SK-N-SH (cell line): ENCODE measurements around the gene OGA. TPM values are rescaled to one million over a fixed set of nuclear protein-coding genes. Genes with fewer than 3 reads are reported as not detected.

Experiments
- CTCF ChIA-PET: fragments of 300-600, 350-600 bp; formaldehyde crosslinking; extraction: SDS; loops from one replicate; lab custom pipeline; 2021; lab: Yijun Ruan, JAX
- POLR2A ChIA-PET: fragments of 350-600 bp; sonication (Branson Sonifier 250); formaldehyde crosslinking; extraction: SDS; loops from one replicate; lab custom pipeline; 2020; ENCODE audit warnings: antibody characterized with exemption, inconsistent platforms; lab: Yijun Ruan, JAX
- DNase-seq: peaks from one replicate; pipeline ENCODE4 v3.0.0; 2012
- H2AFZ ChIP-seq: fragments of 200-600 bp; sonication (generic); 2 replicates; pipeline ENCODE4 v1.8.1; 2016; ENCODE audit warnings: antibody characterized with exemption, mild to moderate bottlenecking, low read depth
- H3F3A ChIP-seq: fragments of 200-600 bp; sonication (generic); replicated peaks from 2 replicates; pipeline ENCODE3; 2016; ENCODE audit warnings: antibody characterized with exemption, mild to moderate bottlenecking; ENCODE audit not compliant: insufficient read depth
- H3K27ac ChIP-seq, 2 experiments: fragments of 200-500 bp in 1 of 2; fragments of 200-600 bp in 1 of 2; sonication (Bioruptor generic) in 1 of 2; sonication (generic), shearing (Covaris generic) in 1 of 2; 2 replicates each; pipeline versions ENCODE4 v1.5.1 to v1.6.1; 2014 to 2016; ENCODE audit warnings: low read depth in 2 of 2, inconsistent platforms in 1 of 2, low read length in 1 of 2, mild to moderate bottlenecking in 1 of 2, mixed read lengths in 1 of 2
- H3K27me3 ChIP-seq: fragments of 200-600 bp; sonication (generic), shearing (Covaris generic); 2 replicates; pipeline ENCODE4 v1.6.1; 2016; ENCODE audit warnings: mixed run types; ENCODE audit not compliant: insufficient read depth
- H3K36me3 ChIP-seq, 2 experiments: fragments of 200-500 bp in 1 of 2; fragments of 200-600 bp in 1 of 2; sonication (Bioruptor generic) in 1 of 2; sonication (generic) in 1 of 2; replicated peaks in 1 of 2; 2 replicates each; pipeline versions ENCODE3 to v1.5.1; 2014 to 2016; ENCODE audit warnings: low read length in 1 of 2, mild to moderate bottlenecking in 1 of 2; ENCODE audit not compliant: insufficient read depth in 2 of 2, control insufficient read depth in 1 of 2
- H3K4me1 ChIP-seq, 2 experiments: fragments of 200-500 bp in 1 of 2; fragments of 200-600 bp in 1 of 2; sonication (Bioruptor generic) in 1 of 2; sonication (generic), shearing (Covaris generic) in 1 of 2; 2 replicates each; pipeline versions ENCODE4 v1.5.1 to v1.6.1; 2014 to 2016; ENCODE audit warnings: low read depth in 1 of 2, low read length in 1 of 2, mixed run types in 1 of 2; ENCODE audit not compliant: insufficient read depth in 2 of 2, control insufficient read depth in 1 of 2
- H3K4me2 ChIP-seq: fragments of 200-600 bp; sonication (generic), shearing (Covaris generic); 2 replicates; pipeline ENCODE4 v1.6.1; 2017; ENCODE audit warnings: mixed run types
- H3K4me3 ChIP-seq, 2 experiments: fragments of 200-500 bp in 1 of 2; fragments of 200-600 bp in 1 of 2; sonication (Bioruptor generic) in 1 of 2; sonication (generic), shearing (Covaris generic) in 1 of 2; 2 replicates each; pipeline versions ENCODE4 v1.5.1 to v1.8.1; 2014 to 2016; ENCODE audit warnings: low read depth in 2 of 2, inconsistent platforms in 1 of 2, low read length in 1 of 2, mild to moderate bottlenecking in 1 of 2, mixed read lengths in 1 of 2, moderate library complexity in 1 of 2
- H3K79me2 ChIP-seq: fragments of 200-600 bp; sonication (generic); 2 replicates; pipeline ENCODE4 v1.8.1; 2017; ENCODE audit warnings: mild to moderate bottlenecking; ENCODE audit not compliant: insufficient read depth
- H3K9ac ChIP-seq: fragments of 200-600 bp; sonication (generic); 2 replicates; pipeline ENCODE4 v1.6.1; 2017; ENCODE audit warnings: mixed run types
- H3K9me2 ChIP-seq: fragments of 200-600 bp; sonication (generic); 2 replicates; pipeline ENCODE4 v1.6.1; 2017; ENCODE audit warnings: mixed run types
- H3K9me3 ChIP-seq: fragments of 200-600 bp; sonication (generic); 2 replicates; pipeline ENCODE4 v1.6.1; 2017; ENCODE audit warnings: mixed run types, mild to moderate bottlenecking, moderate library complexity
- H4K20me1 ChIP-seq: fragments of 200-600 bp; sonication (generic); 2 replicates; pipeline ENCODE4 v1.6.1; 2017; ENCODE audit warnings: mild to moderate bottlenecking, mixed run types; ENCODE audit not compliant: insufficient read depth
- EZH2phosphoT487 ChIP-seq: fragments of 200-600 bp; sonication (generic); IDR thresholded peaks from 2 replicates; pipeline ENCODE4 v1.6.1; 2017; ENCODE audit warnings: low read depth, mixed run types, mild to moderate bottlenecking, antibody characterized with exemption, moderate library complexity, borderline replicate concordance
- FOSL2 ChIP-seq: IDR thresholded peaks from 2 replicates; pipeline ENCODE4 v1.4.0; 2012; ENCODE audit warnings: low read depth, mild to moderate bottlenecking, moderate library complexity, borderline replicate concordance
- GABPA ChIP-seq: IDR thresholded peaks from 2 replicates; pipeline ENCODE4 v1.4.0; 2012; ENCODE audit warnings: low read depth, mild to moderate bottlenecking
- JUND ChIP-seq: IDR thresholded peaks from 2 replicates; pipeline ENCODE4 v1.4.0; 2012
- MEF2A ChIP-seq: IDR thresholded peaks from 2 replicates; pipeline ENCODE4 v1.4.0; 2012; ENCODE audit warnings: low read depth, borderline replicate concordance
- MXI1 ChIP-seq: IDR thresholded peaks from 2 replicates; pipeline ENCODE4 v1.6.1; 2012; ENCODE audit warnings: mild to moderate bottlenecking, low read depth, low read length, improper control_type of control experiment
- NFIC ChIP-seq: IDR thresholded peaks from 2 replicates; pipeline ENCODE4 v1.4.0; 2012; ENCODE audit warnings: borderline replicate concordance
- NRF1 ChIP-seq: IDR thresholded peaks from 2 replicates; pipeline ENCODE4 v1.6.1; 2012; ENCODE audit warnings: low read depth, mild to moderate bottlenecking, low read length
- RAD21 ChIP-seq: IDR thresholded peaks from 2 replicates; pipeline ENCODE4 v1.6.1; 2012; ENCODE audit warnings: mild to moderate bottlenecking, low read length
- RCOR1 ChIP-seq: fragments of 150-350 bp; IDR thresholded peaks from 2 replicates; pipeline ENCODE4 v1.6.1; 2017; ENCODE audit warnings: antibody characterized with exemption, low read length
- RFX5 ChIP-seq: IDR thresholded peaks from 2 replicates; pipeline ENCODE4 v1.6.1; 2012; ENCODE audit warnings: mild to moderate bottlenecking, improper control_type of control experiment, low read length
- TEAD4 ChIP-seq: IDR thresholded peaks from 2 replicates; pipeline ENCODE4 v1.4.0; 2012; ENCODE audit warnings: mild to moderate bottlenecking, borderline replicate concordance; ENCODE audit not compliant: insufficient read depth
- polyA plus RNA-seq, 3 experiments: library from polyadenylated mRNA; depleted of rRNA; stranded (reverse); fragments of >200 nt; gene quantifications; 2 replicates each; pipeline ENCODE4 v1.2.3, GENCODE V29; 2012
- TF ChIP-seq, protein P1 (sequence below): IDR thresholded peaks from 2 replicates; pipeline ENCODE4 v1.4.0; 2012; ENCODE audit warnings: low read depth, borderline replicate concordance
- TF ChIP-seq, protein P2 (sequence below): fragments of 150-350 bp; IDR thresholded peaks from 2 replicates; pipeline ENCODE4 v1.6.1; 2017; ENCODE audit warnings: antibody characterized with exemption, low read length, low read depth, borderline replicate concordance
- TF ChIP-seq, protein P3 (sequence below): IDR thresholded peaks from 2 replicates; pipeline ENCODE4 v1.6.1; 2012; ENCODE audit warnings: mild to moderate bottlenecking, low read depth, low read length, moderate library complexity

The OGA gene
- polyA plus RNA-seq, 1 of the 3 experiments (the other 2 are of a cell fraction): 24.8 TPM

DNA sequence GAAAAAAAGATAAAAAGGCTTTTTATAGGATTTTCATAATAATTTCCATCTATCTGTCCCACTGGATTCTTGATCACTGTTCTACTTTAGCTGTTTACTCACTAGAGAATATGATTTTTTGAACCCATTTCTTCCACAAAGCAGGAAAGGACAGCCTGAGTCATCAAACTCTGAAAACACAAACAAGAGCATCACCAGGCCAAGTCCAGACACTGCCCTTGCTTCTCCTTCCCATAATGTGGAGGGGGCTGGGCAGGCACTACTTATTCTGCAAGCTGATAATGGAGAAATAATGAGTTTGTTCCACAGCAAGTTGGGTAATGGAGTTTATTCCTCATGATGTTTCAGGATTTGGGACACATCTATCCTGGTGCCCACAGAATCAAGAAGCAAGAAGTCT is 38.4 kb upstream of the OGA start:
- no peaks in the 10 kb centered on the region for H3K4me1 ChIP-seq
- H3K4me2 ChIP-seq: no peak overlapping the region
- H2AFZ ChIP-seq: no peak overlapping the region
- no peaks in the 10 kb centered on the region for H3F3A ChIP-seq
- POLR2A ChIA-PET: no interaction called here
- H3K79me2 ChIP-seq: no peaks in the 10 kb centered on the region
- no peak overlapping the region for H3K9ac ChIP-seq
- TF ChIP-seq, protein P1, sequence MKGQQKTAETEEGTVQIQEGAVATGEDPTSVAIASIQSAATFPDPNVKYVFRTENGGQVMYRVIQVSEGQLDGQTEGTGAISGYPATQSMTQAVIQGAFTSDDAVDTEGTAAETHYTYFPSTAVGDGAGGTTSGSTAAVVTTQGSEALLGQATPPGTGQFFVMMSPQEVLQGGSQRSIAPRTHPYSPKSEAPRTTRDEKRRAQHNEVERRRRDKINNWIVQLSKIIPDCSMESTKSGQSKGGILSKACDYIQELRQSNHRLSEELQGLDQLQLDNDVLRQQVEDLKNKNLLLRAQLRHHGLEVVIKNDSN: no peak
- TF ChIP-seq RFX5 (no peak), NRF1 (no peak), NFIC (no peak), EZH2phosphoT487 (no peak), MXI1 (no peak), GABPA (no peak), MEF2A (no peak), JUND (peak; percentile 32; the same call in 1 of the 2 replicates), FOSL2 (peak; percentile 50; the same call in 1 of the 2 replicates), RAD21 (no peak), TEAD4 (no peak), RCOR1 (no peak)
- TF ChIP-seq, protein P2, sequence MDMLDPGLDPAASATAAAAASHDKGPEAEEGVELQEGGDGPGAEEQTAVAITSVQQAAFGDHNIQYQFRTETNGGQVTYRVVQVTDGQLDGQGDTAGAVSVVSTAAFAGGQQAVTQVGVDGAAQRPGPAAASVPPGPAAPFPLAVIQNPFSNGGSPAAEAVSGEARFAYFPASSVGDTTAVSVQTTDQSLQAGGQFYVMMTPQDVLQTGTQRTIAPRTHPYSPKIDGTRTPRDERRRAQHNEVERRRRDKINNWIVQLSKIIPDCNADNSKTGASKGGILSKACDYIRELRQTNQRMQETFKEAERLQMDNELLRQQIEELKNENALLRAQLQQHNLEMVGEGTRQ: no peak
- TF ChIP-seq, protein P3, sequence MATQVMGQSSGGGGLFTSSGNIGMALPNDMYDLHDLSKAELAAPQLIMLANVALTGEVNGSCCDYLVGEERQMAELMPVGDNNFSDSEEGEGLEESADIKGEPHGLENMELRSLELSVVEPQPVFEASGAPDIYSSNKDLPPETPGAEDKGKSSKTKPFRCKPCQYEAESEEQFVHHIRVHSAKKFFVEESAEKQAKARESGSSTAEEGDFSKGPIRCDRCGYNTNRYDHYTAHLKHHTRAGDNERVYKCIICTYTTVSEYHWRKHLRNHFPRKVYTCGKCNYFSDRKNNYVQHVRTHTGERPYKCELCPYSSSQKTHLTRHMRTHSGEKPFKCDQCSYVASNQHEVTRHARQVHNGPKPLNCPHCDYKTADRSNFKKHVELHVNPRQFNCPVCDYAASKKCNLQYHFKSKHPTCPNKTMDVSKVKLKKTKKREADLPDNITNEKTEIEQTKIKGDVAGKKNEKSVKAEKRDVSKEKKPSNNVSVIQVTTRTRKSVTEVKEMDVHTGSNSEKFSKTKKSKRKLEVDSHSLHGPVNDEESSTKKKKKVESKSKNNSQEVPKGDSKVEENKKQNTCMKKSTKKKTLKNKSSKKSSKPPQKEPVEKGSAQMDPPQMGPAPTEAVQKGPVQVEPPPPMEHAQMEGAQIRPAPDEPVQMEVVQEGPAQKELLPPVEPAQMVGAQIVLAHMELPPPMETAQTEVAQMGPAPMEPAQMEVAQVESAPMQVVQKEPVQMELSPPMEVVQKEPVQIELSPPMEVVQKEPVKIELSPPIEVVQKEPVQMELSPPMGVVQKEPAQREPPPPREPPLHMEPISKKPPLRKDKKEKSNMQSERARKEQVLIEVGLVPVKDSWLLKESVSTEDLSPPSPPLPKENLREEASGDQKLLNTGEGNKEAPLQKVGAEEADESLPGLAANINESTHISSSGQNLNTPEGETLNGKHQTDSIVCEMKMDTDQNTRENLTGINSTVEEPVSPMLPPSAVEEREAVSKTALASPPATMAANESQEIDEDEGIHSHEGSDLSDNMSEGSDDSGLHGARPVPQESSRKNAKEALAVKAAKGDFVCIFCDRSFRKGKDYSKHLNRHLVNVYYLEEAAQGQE: no peak
- peaks cover 0 to 9% of the 10 kb centered on the region in 2 experiments for H3K36me3 ChIP-seq
- CTCF ChIA-PET: interaction anchor here (1.2 to 18.9 kb wide), 5 partner anchors 13 to 217 kb away, joined by 3 to 169 read pairs (median 5); partner anchors contain the start of gene KCNIP2
- H4K20me1 ChIP-seq: no peaks in the 10 kb centered on the region
- H3K9me2 ChIP-seq: no peaks in the 10 kb centered on the region
- H3K27me3 ChIP-seq: no peaks in the 10 kb centered on the region
- H3K9me3 ChIP-seq: 0 out of 2 replicates have a peak, but pooled peaks cover 3% of the 10 kb centered on the region
- H3K4me3 ChIP-seq: no peak overlapping the region
- H3K27ac ChIP-seq: no peak overlapping the region
- DNase-seq: no peak
